HG02623 (cell line): ENCODE measurements around the gene SYT7.
"Not testable (repeated sequence)": the region's sequence is repeated elsewhere in the genome, so short reads cannot be mapped to it uniquely, and the experiment has no call there.

Experiments
- ATAC-seq: cut with Tn5 transposase; IDR thresholded peaks from one replicate; pipeline ENCODE4 v1.9.1; 2021; ENCODE audit warnings: moderate library complexity; ENCODE audit not compliant: unreplicated experiment

SYT7 gene, protein sequence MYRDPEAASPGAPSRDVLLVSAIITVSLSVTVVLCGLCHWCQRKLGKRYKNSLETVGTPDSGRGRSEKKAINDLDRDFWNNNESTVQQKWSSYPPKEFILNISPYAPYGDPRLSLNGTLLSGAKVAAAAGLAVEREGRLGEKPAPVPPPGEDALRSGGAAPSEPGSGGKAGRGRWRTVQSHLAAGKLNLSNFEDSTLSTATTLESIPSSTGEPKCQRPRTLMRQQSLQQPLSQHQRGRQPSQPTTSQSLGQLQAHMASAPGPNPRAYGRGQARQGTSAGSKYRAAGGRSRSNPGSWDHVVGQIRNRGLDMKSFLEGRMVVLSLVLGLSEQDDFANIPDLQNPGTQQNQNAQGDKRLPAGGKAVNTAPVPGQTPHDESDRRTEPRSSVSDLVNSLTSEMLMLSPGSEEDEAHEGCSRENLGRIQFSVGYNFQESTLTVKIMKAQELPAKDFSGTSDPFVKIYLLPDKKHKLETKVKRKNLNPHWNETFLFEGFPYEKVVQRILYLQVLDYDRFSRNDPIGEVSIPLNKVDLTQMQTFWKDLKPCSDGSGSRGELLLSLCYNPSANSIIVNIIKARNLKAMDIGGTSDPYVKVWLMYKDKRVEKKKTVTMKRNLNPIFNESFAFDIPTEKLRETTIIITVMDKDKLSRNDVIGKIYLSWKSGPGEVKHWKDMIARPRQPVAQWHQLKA

DNA sequence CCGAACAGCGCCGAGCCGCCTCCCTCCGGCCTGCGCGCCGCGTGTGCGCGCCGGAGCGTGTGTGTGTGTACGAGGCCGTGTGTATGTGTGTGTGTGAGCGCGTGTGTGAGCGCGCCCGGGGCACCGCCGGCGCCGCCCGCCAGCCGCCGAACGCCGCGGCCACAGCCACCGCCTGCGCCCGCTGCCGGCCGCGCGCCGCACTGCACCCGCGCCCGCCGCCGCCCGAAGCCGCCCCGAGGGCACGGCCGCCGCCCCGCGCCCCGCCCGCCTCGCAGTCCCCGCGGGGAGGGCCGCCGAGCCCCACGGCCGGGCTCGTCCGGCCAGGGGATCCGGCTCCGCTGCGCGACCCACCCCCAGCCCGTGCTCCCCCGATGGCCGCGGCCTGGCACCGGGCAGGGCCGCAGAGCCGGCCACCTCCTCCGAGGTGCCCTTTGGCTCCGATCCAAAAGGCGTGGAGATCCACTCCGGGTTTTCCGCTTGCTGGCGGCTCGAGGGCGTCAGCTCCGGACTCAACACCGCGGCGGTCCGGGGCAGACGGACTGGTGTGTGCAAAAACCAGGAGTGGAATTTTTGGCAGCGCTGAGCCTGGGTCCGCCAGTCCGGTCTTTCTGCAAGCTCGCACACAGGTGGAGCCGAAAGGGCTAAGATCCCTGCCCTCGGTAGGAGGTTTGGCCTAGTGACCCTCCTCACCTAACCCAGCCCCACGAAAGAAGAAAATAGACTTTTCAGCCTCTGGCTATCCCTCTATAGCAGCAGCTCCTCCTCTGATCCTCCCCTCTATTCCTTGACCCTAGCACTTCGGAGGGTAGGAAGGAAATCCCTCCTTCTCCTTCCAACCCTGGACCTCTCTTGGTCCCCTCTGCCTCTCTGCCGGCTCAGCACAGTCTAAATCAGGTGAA is at the start of gene SYT7:
SYT7 (minus strand) TSS at position 47 of the 899 bp plus-strand sequence. CDS start 256 bp downstream, outside the sequence.
- ATAC-seq, result peak; percentile 69

DNA sequence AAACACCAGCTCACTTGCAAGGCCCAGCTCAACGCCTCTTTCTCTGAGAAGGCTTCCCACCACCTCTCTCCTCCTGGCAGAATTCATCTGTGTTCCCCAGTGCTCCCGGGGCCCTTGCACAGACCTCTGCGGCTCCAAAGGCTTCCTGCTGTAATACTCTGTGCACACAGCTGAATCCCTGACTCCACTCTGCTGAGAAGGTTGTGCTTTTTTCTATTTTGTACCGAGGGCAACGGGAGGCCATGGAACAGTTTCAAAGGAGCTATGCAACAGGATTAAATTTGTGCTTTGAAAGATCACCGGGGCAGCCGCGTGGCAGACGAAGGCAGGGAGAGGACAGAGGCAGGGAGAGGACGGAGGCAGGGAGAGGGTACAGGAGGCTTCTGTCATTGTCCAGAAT is 49.2 kb upstream of the SYT7 start:
- no peak for ATAC-seq

DNA sequence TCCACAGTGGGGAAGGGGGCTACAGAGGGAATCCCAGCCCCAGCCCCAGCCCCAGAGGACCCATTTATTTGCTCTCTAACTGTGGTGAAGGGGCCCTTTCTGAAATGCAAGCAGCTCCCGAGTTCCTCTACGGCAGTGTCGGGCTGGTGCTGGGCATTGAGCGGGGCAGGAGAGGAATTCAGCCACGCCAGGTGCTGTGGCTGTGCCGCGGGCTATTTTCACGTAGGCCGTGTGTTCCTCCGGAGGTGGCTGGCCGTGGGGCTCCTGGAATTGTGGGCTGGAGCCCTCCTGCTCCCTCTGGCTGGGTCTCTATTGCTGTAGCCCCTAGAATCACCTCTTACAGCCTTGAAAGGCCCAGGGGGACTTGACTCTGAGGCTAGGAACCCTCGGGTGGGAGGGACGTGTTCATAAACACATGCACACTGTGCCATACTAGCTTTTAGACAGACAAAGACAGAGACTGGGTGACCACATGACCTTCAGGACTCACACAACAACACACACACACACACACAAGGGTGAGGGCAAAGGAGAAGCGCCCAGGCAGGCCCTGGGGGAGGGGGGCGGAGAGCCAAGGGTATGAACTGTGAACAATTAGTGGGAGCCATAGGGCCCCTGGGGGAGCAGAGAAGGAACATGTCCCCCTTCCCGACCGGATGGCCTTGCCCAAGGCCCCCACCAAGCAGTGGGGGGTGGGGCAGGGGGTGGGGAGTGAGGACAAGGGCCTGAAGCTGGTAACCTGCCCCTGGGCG is 48.4 kb upstream of the SYT7 start:
- ATAC-seq, result no peak

DNA sequence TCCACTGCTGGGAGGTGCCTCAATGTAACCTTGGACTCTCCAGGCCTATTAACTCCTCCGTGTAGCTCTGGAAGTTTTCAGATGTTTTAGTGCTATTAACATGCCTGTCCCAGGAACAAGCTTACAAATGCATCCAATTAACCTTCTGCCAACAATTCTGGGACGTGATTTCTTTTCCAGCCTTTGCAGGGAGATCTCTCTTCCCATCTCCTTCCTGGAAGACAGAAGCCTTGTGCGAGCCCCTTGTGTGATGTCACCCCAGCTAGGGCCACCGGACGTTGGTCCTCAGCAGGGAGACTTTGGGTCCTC is 47.7 kb upstream of the SYT7 start:
- ATAC-seq, result no peak

DNA sequence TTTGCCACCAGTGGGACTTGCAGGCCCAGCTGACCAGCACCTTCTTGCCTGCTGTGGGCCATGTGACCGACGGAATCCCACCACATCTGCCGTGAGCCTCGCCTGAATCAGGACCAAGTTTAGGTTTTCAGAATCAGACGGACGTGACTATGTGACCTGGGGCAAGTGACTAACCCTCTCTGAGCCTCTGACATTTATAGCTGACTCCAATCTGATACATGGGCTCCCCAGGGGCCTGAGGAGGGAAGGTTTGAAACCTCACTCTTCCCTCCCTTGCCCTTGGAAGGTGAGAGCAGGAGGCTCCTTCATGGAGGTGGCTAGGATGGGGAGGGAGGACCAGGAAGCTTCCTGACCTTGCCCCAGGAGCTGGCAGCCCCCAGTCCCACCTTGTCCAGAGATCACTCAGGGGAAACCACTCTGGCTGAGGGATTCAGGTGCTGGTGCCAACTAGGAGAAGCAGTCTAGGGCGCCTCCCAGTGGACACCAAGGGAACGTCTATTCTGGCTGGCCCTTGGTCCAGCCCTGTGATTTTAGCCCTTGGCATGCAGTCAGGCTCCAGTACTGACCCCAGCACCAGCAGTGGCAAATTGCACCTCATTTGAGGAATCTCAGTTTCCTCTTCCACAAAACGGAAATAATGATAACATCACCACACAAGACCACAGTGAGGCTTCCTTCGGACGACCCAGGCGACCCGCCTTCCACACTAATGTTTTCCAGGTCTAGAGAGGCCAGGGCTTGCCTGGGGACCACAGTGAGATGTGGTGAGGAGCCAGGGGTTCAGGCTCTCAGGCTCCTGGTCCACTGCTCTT is 47.2 kb upstream of the SYT7 start:
- ATAC-seq, result no peak

DNA sequence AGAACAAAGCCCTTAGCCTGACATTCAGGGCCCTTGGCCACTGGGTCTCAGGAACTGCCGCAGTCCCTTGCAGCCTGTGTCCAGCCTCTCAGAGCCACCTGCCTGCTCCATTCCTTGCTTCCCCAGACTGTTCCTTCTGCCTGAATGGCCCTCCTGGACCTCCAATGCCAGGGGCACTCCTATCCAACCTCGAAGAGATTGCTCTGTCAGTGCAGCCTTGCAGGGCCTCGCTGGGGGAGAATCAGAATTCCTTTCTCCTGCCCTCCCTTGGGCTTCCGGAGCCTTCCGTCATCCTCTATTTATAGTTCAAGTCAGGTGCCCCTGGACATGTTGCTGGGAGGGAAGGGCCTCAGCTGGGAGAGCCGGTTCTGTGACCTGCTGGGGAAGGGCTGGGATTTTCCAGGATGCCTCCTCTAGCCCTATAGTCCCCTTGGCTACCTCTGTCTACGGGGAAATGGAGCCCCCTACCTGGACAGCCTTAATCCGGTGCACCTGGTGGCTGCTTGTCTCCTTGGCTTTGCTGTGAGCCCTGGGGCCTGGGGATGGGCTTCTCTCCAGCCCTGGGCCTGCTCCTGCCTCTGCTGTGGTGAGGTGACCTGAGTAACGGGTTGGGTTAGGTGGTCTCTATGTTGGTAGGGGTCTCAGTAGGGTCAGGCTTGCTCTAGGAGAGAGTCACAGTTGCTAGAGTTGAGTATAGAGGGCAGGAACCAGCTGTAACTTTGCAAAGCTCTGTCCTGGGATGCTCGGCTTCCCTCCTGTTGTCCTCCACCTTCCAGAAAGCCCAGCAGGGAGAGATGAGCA is 45.9 kb upstream of the SYT7 start:
- no peak for ATAC-seq

DNA sequence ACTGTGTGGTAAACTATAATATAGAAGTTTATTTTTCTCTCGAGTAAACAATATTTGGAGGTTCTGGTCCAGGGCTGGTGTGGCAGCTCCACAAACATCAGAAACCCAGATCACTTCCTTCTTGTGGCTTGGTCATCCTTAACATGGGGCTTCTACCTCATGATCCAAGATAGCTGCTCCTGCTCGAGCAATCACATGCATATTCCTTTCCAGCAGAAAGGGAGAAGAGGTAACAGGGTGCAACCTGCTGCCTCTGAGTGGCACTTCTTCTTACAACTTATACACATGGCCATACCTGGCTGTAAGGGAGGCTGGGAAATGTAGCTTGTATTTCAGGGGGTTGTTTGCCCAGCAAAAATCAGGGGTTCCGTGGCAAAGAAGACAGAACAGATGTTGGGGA is 44.6 kb upstream of the SYT7 start:
- ATAC-seq, result no peak

DNA sequence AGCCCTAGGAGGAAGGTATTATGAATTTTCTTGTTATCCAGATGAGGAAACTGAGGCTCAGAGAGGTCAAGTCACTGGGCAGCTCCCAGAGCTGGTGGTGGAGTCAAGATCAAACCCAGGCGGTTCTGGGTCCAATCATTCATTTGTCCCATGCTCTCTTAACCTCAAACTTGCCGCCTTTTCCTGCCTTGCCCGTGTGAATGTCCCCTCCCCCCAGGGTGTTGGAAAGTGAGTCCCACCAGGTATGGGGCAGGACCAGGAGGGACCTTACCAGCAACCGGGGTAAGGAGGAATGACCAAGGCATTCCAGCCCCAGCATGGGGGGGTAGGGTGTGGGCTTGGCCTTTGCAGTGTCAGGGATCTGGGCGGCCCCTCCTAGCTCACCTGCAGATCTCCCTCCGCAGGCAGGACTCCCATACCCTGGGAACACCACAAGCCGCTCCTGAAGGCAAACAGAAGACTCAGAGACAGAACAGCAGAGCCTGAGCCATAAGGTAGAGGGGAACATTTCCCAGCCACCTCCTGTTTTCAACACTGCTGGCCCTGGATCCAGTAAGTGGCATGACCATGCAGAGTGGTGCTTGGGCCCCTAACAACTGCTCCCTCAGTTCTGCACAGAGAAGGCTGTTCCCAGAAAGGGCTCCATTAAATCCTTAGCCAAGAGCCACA is 41.2 kb upstream of the SYT7 start:
- no peak for ATAC-seq

DNA sequence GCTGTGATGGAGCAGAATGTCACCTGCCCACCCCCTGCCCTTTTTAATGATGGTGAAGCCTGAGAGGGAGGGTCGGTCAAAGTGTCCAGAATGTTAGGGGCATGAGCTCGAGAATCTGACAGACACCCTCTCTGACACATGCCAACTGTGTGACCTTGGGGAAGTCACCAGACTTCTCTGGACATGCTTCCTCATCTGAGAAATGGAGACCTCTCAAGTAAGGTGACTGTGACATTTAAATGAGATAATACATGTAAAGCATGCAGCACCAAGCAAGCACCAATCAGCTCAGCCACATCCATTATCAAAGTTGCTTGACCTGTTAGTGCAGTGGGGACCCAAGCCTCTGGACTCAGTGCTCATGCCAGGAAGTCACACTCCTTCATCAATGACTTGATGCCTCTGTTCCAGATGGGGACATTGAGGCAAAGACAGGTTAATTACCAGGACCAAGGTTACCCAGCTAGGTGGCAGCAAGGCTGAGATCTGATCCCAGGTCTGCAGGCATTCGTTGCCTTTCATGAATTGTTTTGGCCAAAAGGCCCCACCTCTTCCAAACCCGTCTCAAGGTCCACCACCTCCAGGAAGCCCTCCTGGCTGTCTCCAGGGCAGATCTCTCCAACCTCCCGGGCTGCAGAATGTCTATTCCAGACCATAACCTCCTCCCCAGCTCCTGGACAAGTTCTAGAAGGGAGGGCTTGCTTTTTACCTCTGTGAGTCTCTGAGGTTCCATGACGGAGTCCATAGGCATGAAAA is 38.8 kb upstream of the SYT7 start:
- no peak for ATAC-seq

DNA sequence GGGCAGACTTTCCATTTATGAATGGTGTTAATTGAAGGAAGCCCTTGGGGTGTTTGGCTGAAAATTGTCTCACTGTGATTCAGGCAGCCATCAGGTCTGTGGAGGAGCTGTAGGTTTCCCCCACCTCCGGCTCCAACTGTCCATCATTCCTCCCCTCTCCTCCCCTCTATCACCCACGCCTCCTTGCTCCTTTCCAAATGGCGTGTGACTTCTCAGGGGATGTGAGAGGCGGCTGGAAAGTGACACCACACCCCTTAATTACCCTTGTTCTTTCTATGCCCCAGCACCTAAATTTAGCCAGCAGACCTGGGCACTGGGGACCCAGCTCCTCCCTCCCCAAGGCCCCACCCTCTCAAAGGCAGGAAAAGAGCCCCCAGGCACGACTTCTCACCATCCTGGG is 38.1 kb upstream of the SYT7 start:
- ATAC-seq, result no peak

DNA sequence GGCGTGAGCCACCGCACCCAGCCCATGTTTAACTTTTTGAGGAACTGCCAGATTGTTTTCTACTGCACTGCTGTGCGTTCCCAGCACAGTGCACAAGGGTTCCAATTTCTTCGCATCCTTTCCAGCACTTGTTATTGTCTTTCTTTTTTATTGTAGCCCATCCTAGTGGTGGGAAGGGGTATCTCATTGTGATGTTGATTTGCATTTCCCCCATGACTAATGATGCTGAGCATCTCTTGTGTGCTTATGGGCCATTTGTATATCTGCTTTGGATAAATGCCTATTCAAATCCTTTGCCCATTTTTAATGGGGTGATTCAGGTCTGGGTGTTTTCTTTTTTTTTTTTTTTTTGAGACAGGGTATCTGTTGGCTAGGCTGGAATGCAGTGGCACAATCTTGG is 36.6 kb upstream of the SYT7 start:
- no peak for ATAC-seq

DNA sequence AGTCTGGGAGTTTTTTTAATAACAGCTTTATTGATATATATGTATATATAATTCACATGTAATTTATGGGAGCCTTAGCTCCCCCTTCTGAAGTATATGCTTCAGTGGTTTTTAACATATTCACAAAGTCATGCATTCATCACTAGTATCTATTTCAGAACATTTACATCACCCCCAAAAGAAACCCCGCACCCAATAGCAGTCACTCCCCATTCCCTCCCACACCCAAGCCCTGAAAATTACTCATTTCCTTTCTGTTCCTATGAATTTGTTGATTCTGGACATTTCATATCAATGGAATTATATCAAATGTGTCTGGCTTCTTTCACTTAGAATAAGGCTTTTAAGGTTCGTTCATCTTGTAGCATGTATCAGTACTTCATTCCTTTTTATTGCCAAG is 35.6 kb upstream of the SYT7 start:
- ATAC-seq, result no peak

DNA sequence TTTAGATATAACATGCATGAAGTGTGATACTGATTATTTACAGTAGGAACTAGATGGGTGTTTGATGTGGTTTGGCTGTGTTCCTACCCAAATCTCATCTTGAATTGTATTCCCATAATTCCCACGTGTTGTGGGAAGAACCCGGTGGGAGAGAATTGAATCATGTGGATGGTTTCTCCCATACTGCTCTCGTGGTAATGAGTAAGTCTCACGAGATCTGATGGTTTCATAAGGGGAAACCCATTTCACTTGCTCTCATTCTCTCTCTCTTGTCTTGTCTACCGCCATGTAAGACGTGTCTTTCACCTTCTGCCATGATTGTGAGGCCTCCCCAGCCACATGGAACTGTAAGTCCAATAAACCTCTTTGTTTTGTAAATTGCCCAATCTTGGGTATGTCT is 33.9 kb upstream of the SYT7 start:
- ATAC-seq, result not testable (repeated sequence)

DNA sequence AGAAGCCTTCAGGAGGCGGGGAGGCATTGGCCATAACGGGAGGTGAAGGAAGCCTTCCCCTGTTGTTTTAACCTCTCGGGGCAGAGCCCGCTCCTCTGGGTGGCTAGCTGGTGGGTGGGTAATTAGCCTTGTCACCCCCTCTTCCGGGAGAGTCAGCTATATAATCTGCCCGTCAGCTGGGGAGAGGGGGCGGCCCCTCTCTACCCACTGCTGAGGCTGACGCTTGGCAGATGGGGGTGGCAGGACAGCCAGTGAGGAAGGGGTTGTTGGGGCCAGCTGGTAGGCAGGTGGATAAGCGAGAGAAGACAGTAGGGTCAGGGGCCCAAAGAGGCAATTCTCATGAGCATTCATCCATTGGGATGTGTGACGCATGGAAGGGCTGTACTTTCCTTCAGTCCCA is 33.0 kb upstream of the SYT7 start:
- no peak for ATAC-seq

DNA sequence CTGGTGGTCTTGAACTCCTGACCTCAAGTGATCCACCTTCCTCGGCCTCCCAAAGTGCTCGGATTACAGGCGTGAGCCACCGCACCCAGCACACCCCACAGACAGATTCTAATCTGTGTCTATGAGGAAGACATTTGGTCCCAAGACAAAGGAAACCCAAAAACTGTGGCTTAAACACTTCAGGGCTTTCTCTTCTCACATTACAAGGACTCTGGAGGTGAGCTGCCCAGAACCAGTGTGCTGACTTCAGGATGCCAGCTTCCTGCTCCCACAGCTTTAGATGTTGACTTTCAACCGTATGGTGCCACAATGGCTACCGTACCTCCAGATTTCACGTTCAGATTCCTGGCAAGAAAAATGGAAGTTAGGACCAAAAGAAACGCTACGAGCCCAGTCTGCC is 32.2 kb upstream of the SYT7 start:
- ATAC-seq, result no peak

DNA sequence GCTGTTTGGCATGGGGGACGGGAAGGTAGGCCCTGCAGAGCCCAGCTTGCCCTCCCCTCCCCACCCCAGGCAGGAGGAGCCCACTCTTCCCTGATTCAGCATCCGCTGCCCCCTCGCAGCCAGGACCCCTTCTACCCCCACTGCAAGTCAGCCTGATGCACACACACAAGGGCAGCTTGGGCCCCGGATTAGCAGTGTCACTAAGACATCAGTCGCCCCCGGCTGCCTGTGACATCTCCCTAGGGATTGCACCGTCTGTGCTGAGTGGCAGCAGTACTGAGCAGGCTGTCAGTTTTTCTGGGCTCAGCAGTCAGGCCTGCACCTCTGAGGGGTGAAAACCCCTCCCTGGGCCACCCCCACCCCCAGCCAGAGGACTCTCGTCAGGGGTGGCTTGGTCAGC is 30.4 kb upstream of the SYT7 start:
- no peak for ATAC-seq

DNA sequence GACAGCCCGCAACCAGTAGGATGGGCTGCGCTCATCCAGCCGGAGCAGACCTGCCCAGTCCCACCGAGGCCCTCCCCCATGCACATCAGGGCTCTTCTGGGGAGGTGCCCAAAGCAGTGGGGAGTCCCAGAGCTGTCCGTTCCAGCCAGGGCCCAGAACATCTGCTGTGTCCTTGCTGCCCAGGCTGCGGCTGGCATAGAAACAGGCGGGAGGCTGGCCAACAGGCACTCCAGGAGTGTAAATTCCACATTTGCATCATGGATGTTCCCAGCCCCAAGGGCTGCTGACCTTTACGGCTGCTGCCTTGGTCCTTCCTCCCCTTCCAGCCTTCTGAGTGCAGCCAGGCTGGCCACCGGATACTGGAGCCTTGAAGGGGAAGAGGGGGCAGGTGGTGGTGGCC is 30.0 kb upstream of the SYT7 start:
- ATAC-seq, result no peak

DNA sequence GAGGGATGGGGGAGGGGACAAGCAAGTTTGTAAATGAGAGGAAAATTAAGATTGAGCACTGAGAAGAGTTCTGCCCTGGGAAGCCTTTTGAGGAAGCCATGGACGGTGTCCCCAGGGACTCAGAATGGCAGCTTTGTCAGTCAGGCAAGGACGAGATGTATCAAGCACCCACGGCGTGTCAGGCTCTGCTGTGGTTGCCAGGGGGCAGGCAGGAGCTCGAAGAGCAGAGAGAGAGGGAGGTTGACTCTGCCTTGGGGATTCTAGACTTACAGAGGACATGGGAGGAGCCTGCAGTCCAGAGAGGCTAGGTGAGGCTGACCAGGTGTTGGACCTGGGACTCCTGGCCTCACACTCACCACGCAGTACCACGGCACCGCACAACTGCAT is 29.1 kb upstream of the SYT7 start:
- no peak for ATAC-seq
